ENCODE measurements around the gene TINAGL1. TPM values are rescaled to one million over a fixed set of nuclear protein-coding genes. Genes with fewer than 3 reads are reported as not detected.
A peak's percentile ranks its signal among the peaks of the same experiment; 100 is the strongest.

TINAGL1 gene
- total RNA-seq, 2 experiments from 2014 or later = not detected

- no peaks in the 10 kb centered on the region for H3K36me3 Mint-ChIP-seq (ENCODE audit: low read depth)
- intact Hi-C loops (cut with micrococcal nuclease) = no loop called here
- CTCF ChIA-PET = no interaction called here
- H3K4me3 Mint-ChIP-seq = no peak overlapping the region
- no peaks in the 10 kb centered on the region for H3K9me3 Mint-ChIP-seq
- no peak for DNase-seq
- no peak overlapping the region for H3K27ac Mint-ChIP-seq
- H3K27me3 Mint-ChIP-seq (ENCODE audit: low read depth) = peaks cover 16% of the 10 kb centered on the region
- peaks cover 2% of the 10 kb centered on the region for H3K4me1 Mint-ChIP-seq (ENCODE audit: low read depth)
Observed at GRCh38 chr1:31588751-31589515, 12.6 kb downstream of the TINAGL1 start.

GRCh38 chr1:31591425-31592093, 15.2 kb downstream of the TINAGL1 start:
- H3K27ac Mint-ChIP-seq = no peak overlapping the region
- H3K36me3 Mint-ChIP-seq (ENCODE audit: low read depth) = no peaks in the 10 kb centered on the region
- H3K4me1 Mint-ChIP-seq (ENCODE audit: low read depth) = peaks cover 2% of the 10 kb centered on the region
- H3K27me3 Mint-ChIP-seq (ENCODE audit: low read depth) = peaks cover 18% of the 10 kb centered on the region
- H3K4me3 Mint-ChIP-seq = no peak overlapping the region
- no peaks in the 10 kb centered on the region for H3K9me3 Mint-ChIP-seq
- intact Hi-C loops (cut with micrococcal nuclease) = no loop called here
- DNase-seq = no peak
- CTCF ChIA-PET = interaction anchor here (0.9 kb wide), 1 partner anchor 48 kb away, joined by 4 read pairs; no protein-coding TSS in a partner anchor

- no peaks in the 10 kb centered on the region for H3K36me3 Mint-ChIP-seq (ENCODE audit: low read depth)
- H3K27ac Mint-ChIP-seq = no peak overlapping the region
- no peak for DNase-seq
- peaks cover 18% of the 10 kb centered on the region for H3K27me3 Mint-ChIP-seq (ENCODE audit: low read depth)
- no peak overlapping the region for H3K4me3 Mint-ChIP-seq
- intact Hi-C loops (cut with micrococcal nuclease) = no loop called here
- CTCF ChIA-PET = no interaction called here
- no peaks in the 10 kb centered on the region for H3K9me3 Mint-ChIP-seq
- peaks cover 2% of the 10 kb centered on the region for H3K4me1 Mint-ChIP-seq (ENCODE audit: low read depth)
Observed at GRCh38 chr1:31592132-31592531, 15.8 kb downstream of the TINAGL1 start.

GRCh38 chr1:31593136-31593665, 16.9 kb downstream of the TINAGL1 start:
- intact Hi-C loops (cut with micrococcal nuclease) = no loop called here
- CTCF ChIA-PET = no interaction called here
- no peaks in the 10 kb centered on the region for H3K36me3 Mint-ChIP-seq (ENCODE audit: low read depth)

GRCh38 chr1:31593770-31594632, 17.7 kb downstream of the TINAGL1 start:
- DNase-seq = peak; percentile 83
- no peak overlapping the region for H3K27ac Mint-ChIP-seq
- H3K36me3 Mint-ChIP-seq (ENCODE audit: low read depth) = no peaks in the 10 kb centered on the region
- intact Hi-C loops (cut with micrococcal nuclease) = loop anchor here (1.0 kb wide), 1 partner anchor 30 kb away; no protein-coding TSS in a partner anchor
- CTCF ChIA-PET = interaction anchor here (0.6 to 1.2 kb wide), 3 partner anchors 25 to 158 kb away, joined by 3 to 7 read pairs (median 3); no protein-coding TSS in a partner anchor
- H3K4me1 Mint-ChIP-seq (ENCODE audit: low read depth) = no peaks in the 10 kb centered on the region
- no peak overlapping the region for H3K4me3 Mint-ChIP-seq
- H3K9me3 Mint-ChIP-seq = no peaks in the 10 kb centered on the region
- H3K27me3 Mint-ChIP-seq (ENCODE audit: low read depth) = peaks cover 10% of the 10 kb centered on the region

More at GRCh38 chr1:31593136-31593665, 16.9 kb downstream of the TINAGL1 start:
- peaks cover 11% of the 10 kb centered on the region for H3K27me3 Mint-ChIP-seq (ENCODE audit: low read depth)
- no peak overlapping the region for H3K27ac Mint-ChIP-seq
- H3K9me3 Mint-ChIP-seq = no peaks in the 10 kb centered on the region
- H3K4me3 Mint-ChIP-seq = no peak overlapping the region
- DNase-seq = no peak
- no peaks in the 10 kb centered on the region for H3K4me1 Mint-ChIP-seq (ENCODE audit: low read depth)

GRCh38 chr1:31595836-31596736, 19.8 kb downstream of the TINAGL1 start:
- intact Hi-C loops (cut with micrococcal nuclease) = no loop called here
- H3K9me3 Mint-ChIP-seq = no peaks in the 10 kb centered on the region
- no peaks in the 10 kb centered on the region for H3K4me1 Mint-ChIP-seq (ENCODE audit: low read depth)
- no peak for DNase-seq
- no peak overlapping the region for H3K27ac Mint-ChIP-seq
- CTCF ChIA-PET = interaction anchor here (0.6 kb wide), 1 partner anchor 296 kb away, joined by 4 read pairs; no protein-coding TSS in a partner anchor
- peaks cover 4% of the 10 kb centered on the region for H3K27me3 Mint-ChIP-seq (ENCODE audit: low read depth)
- no peaks in the 10 kb centered on the region for H3K36me3 Mint-ChIP-seq (ENCODE audit: low read depth)
- H3K4me3 Mint-ChIP-seq = no peak overlapping the region

GRCh38 chr1:31596737-31597097, 20.4 kb downstream of the TINAGL1 start:
- Mint-ChIP-seq H3K36me3 (ENCODE audit: low read depth) (no peaks in the 10 kb centered on the region), H3K4me3 (no peak overlapping the region), H3K27me3 (ENCODE audit: low read depth) (peaks cover 4% of the 10 kb centered on the region), H3K4me1 (ENCODE audit: low read depth) (no peaks in the 10 kb centered on the region), H3K9me3 (no peaks in the 10 kb centered on the region), H3K27ac (no peak overlapping the region)
- CTCF ChIA-PET = interaction anchor here (0.6 to 1.0 kb wide), 2 partner anchors 25 to 296 kb away, joined by 3 to 4 read pairs; no protein-coding TSS in a partner anchor
- no peak for DNase-seq
- intact Hi-C loops (cut with micrococcal nuclease) = no loop called here

- DNase-seq = no peak
- no peaks in the 10 kb centered on the region for H3K4me1 Mint-ChIP-seq (ENCODE audit: low read depth)
- intact Hi-C loops (cut with micrococcal nuclease) = no loop called here
- peaks cover 1% of the 10 kb centered on the region for H3K27me3 Mint-ChIP-seq (ENCODE audit: low read depth)
- no peaks in the 10 kb centered on the region for H3K36me3 Mint-ChIP-seq (ENCODE audit: low read depth)
- CTCF ChIA-PET = interaction anchor here (0.6 kb wide), 1 partner anchor 79 kb away, joined by 3 read pairs; no protein-coding TSS in a partner anchor
- H3K27ac Mint-ChIP-seq = no peak overlapping the region
- no peak overlapping the region for H3K4me3 Mint-ChIP-seq
- peaks cover 2% of the 10 kb centered on the region for H3K9me3 Mint-ChIP-seq
Observed at GRCh38 chr1:31598980-31599379, 22.7 kb downstream of the TINAGL1 start.

GRCh38 chr1:31600641-31601040, 24.3 kb downstream of the TINAGL1 start:
- intact Hi-C loops (cut with micrococcal nuclease) = no loop called here
- no peak overlapping the region for H3K27ac Mint-ChIP-seq
- H3K9me3 Mint-ChIP-seq = peaks cover 2% of the 10 kb centered on the region
- H3K36me3 Mint-ChIP-seq (ENCODE audit: low read depth) = no peaks in the 10 kb centered on the region
- CTCF ChIA-PET = no interaction called here
- no peak overlapping the region for H3K4me3 Mint-ChIP-seq
- no peaks in the 10 kb centered on the region for H3K27me3 Mint-ChIP-seq (ENCODE audit: low read depth)
- no peak for DNase-seq
- no peaks in the 10 kb centered on the region for H3K4me1 Mint-ChIP-seq (ENCODE audit: low read depth)

- intact Hi-C loops (cut with micrococcal nuclease) = no loop called here
- Mint-ChIP-seq H3K9me3 (peaks cover 2% of the 10 kb centered on the region), H3K4me3 (no peak overlapping the region), H3K27me3 (ENCODE audit: low read depth) (no peaks in the 10 kb centered on the region), H3K36me3 (ENCODE audit: low read depth) (no peaks in the 10 kb centered on the region), H3K4me1 (ENCODE audit: low read depth) (peaks cover 8% of the 10 kb centered on the region), H3K27ac (no peak overlapping the region)
- CTCF ChIA-PET = interaction anchor here (1.3 kb wide), 1 partner anchor 16 kb away, joined by 4 read pairs; no protein-coding TSS in a partner anchor
- no peak for DNase-seq
Observed at GRCh38 chr1:31602081-31602480, 25.8 kb downstream of the TINAGL1 start.

GRCh38 chr1:31605908-31606427, 29.7 kb downstream of the TINAGL1 start:
- H3K36me3 Mint-ChIP-seq (ENCODE audit: low read depth) = no peaks in the 10 kb centered on the region
- CTCF ChIA-PET = interaction anchor here (0.8 kb wide), 1 partner anchor 41 kb away, joined by 3 read pairs; no protein-coding TSS in a partner anchor
- H3K27me3 Mint-ChIP-seq (ENCODE audit: low read depth) = no peaks in the 10 kb centered on the region
- peaks cover 2% of the 10 kb centered on the region for H3K9me3 Mint-ChIP-seq
- H3K27ac Mint-ChIP-seq = no peak overlapping the region
- intact Hi-C loops (cut with micrococcal nuclease) = no loop called here
- DNase-seq = peak; percentile 32
- H3K4me1 Mint-ChIP-seq (ENCODE audit: low read depth) = peaks cover 8% of the 10 kb centered on the region
- no peak overlapping the region for H3K4me3 Mint-ChIP-seq
